HEK293 (cell line): ENCODE results near the gene LEPR.

Experiments used
- CTCF ChIA-PET: fragments of 350-600 bp; formaldehyde crosslinking; extraction: SDS; loops from one replicate; lab custom pipeline; 2021; ENCODE audit warnings: antibody characterized with exemption; lab: Yijun Ruan, JAX
- POLR2A ChIA-PET: fragments of 300-600 bp; formaldehyde crosslinking; extraction: SDS; loops from one replicate; lab custom pipeline; 2020; ENCODE audit warnings: antibody characterized with exemption, inconsistent platforms; lab: Yijun Ruan, JAX
- H3K27ac ChIP-seq: fragments of 200-500 bp; sonication (Bioruptor generic); 2 replicates; pipeline ENCODE4 v1.5.1; 2014; ENCODE audit warnings: low read depth, low read length, control low read depth, inconsistent platforms; ENCODE audit errors: extremely low read depth
- H3K36me3 ChIP-seq, 2 experiments: fragments of 200-500 bp in 1 of 2; sonication (Bioruptor generic) in 1 of 2; 1 replicate in 1 of 2; 2 replicates in 1 of 2; pipeline ENCODE4 v1.5.1; 2014 to 2017; ENCODE audit warnings: inconsistent platforms in 2 of 2, low read length in 2 of 2; ENCODE audit not compliant: control insufficient read depth in 2 of 2, insufficient read depth in 1 of 2
- H3K4me1 ChIP-seq: fragments of 200-500 bp; sonication (Bioruptor generic); 2 replicates; pipeline ENCODE4 v1.5.1; 2014; ENCODE audit warnings: mild to moderate bottlenecking, low read length, inconsistent platforms; ENCODE audit not compliant: control insufficient read depth, insufficient read depth
- H3K4me3 ChIP-seq: 2 replicates; pipeline ENCODE4 v1.5.1; 2011; ENCODE audit warnings: low read depth, mild to moderate bottlenecking, control low read depth, low read length, moderate library complexity
- H3K9me3 ChIP-seq: fragments of 200-500 bp; sonication (Bioruptor generic); 2 replicates; pipeline ENCODE4 v1.5.1; 2014; ENCODE audit warnings: low read depth, low read length, inconsistent platforms; ENCODE audit not compliant: control insufficient read depth, insufficient read depth
- ELK4 ChIP-seq: IDR thresholded peaks from 2 replicates; pipeline ENCODE4 v1.6.1; 2011; ENCODE audit warnings: mild to moderate bottlenecking, low read depth, low read length, borderline replicate concordance
- HOXD13 ChIP-seq: sonication (generic); formaldehyde crosslinking; IDR thresholded peaks from 2 replicates; pipeline ENCODE4 v1.8.0; 2022; ENCODE audit warnings: missing genetic modification reagents, borderline replicate concordance
- KLF7 ChIP-seq: fragments of 450-650 bp; formaldehyde crosslinking; IDR thresholded peaks from 2 replicates; pipeline ENCODE4 v1.5.1; 2016; ENCODE audit warnings: missing biosample characterization, missing genetic modification characterization, borderline replicate concordance
- PRDM2 ChIP-seq: fragments of 450-650 bp; formaldehyde crosslinking; IDR thresholded peaks from 2 replicates; pipeline ENCODE4 v1.5.1; 2016; ENCODE audit warnings: missing biosample characterization, missing genetic modification characterization, borderline replicate concordance
- REPIN1 ChIP-seq: fragments of 450-650 bp; formaldehyde crosslinking; IDR thresholded peaks from 2 replicates; pipeline ENCODE4 v1.5.1; 2017; ENCODE audit warnings: missing biosample characterization, missing genetic modification characterization, low read depth
- SCRT2 ChIP-seq: fragments of 450-650 bp; formaldehyde crosslinking; IDR thresholded peaks from 2 replicates; pipeline ENCODE4 v1.5.1; 2016; ENCODE audit warnings: missing biosample characterization, missing genetic modification characterization
- TRIM28 ChIP-seq: IDR thresholded peaks from 2 replicates; pipeline ENCODE4 v1.6.1; 2011; ENCODE audit warnings: low read length, control low read depth, borderline replicate concordance
- TSHZ1 ChIP-seq: fragments of 450-650 bp; formaldehyde crosslinking; IDR thresholded peaks from 2 replicates; pipeline ENCODE4 v1.5.1; 2016; ENCODE audit warnings: missing biosample characterization, missing genetic modification characterization, borderline replicate concordance
- ZBTB20 ChIP-seq: fragments of 450-650 bp; formaldehyde crosslinking; IDR thresholded peaks from 2 replicates; pipeline ENCODE4 v1.5.1; 2016; ENCODE audit warnings: missing biosample characterization, missing genetic modification characterization
- ZNF23 ChIP-seq: fragments of 450-650 bp; formaldehyde crosslinking; IDR thresholded peaks from 2 replicates; pipeline ENCODE4 v1.5.1; 2016; ENCODE audit warnings: missing biosample characterization, missing genetic modification characterization, borderline replicate concordance
- ZNF571 ChIP-seq: fragments of 450-650 bp; formaldehyde crosslinking; IDR thresholded peaks from 2 replicates; pipeline ENCODE4 v1.5.0; 2017; ENCODE audit warnings: missing biosample characterization, missing genetic modification characterization
- ZNF600 ChIP-seq: fragments of 450-650 bp; formaldehyde crosslinking; IDR thresholded peaks from 2 replicates; pipeline ENCODE4 v1.5.1; 2016; ENCODE audit warnings: missing biosample characterization, missing genetic modification characterization
- ZNF645 ChIP-seq: fragments of 450-650 bp; formaldehyde crosslinking; IDR thresholded peaks from 2 replicates; pipeline ENCODE4; 2016; ENCODE audit warnings: missing biosample characterization, missing genetic modification characterization
- ZNF701 ChIP-seq: fragments of 450-650 bp; formaldehyde crosslinking; IDR thresholded peaks from 2 replicates; pipeline ENCODE4 v1.5.1; 2016; ENCODE audit warnings: missing biosample characterization, missing genetic modification characterization

The LEPR gene

GRCh38 chr1:65469126-65469888, 48.8 kb downstream of the LEPR start:
- CTCF ChIA-PET = interaction anchor here (1.1 to 2.1 kb wide), 2 partner anchors 10 to 219 kb away, joined by 3 to 19 read pairs; no protein-coding TSS in a partner anchor
- H3K27ac ChIP-seq = peak overlapping the region; percentile 59
- TF ChIP-seq ZNF600 (tag by site-specific recombination) = 0 out of 2 replicates have a peak, but pooled peaks have one; percentile 39
- no peak for TF ChIP-seq REPIN1 (tag by site-specific recombination)
- TF ChIP-seq SCRT2 (tag by site-specific recombination) = 0 out of 2 replicates have a peak, but pooled peaks have one; percentile 12
- no peak for TF ChIP-seq ZNF23 (tag by site-specific recombination)
- no peak for TF ChIP-seq HOXD13 (CRISPR knock-in tag)
- peak; percentile 67; the same call in 1 of the 2 replicates for TF ChIP-seq ZBTB20 (tag by site-specific recombination)
- no peak for TF ChIP-seq KLF7
- no peak for TF ChIP-seq ZNF701 (tag by site-specific recombination)
- TF ChIP-seq TRIM28 = no peak
- TF ChIP-seq PRDM2 = no peak
- TF ChIP-seq ELK4 = no peak
- no peak for TF ChIP-seq ZNF571 (tag by site-specific recombination)
- TF ChIP-seq ZNF645 = no peak
- TF ChIP-seq TSHZ1 (tag by site-specific recombination) = no peak
- TF ChIP-seq, all 188 proteins: peak for 3
- Histone ChIP-seq H3K4me1 (peaks cover 7% of the 10 kb centered on the region), H3K36me3 (no peaks in the 10 kb centered on the region), H3K4me3 (no peak overlapping the region), H3K9me3 (no peaks in the 10 kb centered on the region)
- POLR2A ChIA-PET = interaction anchor here (0.6 kb wide), 1 partner anchor 203 kb away, joined by 3 read pairs; no protein-coding TSS in a partner anchor
